ENCODE measurements around the gene ULBP3.

ULBP3 gene

GRCh38 chr6:150102750-150103270 is 33.9 kb upstream of the ULBP3 start:
- no peak overlapping the region for H3K27ac ChIP-seq
- TF ChIP-seq CTCF (conservative IDR thresholded peaks at IDR 0.05): no peak
- no peak for TF ChIP-seq ZFX (IDR thresholded peaks at IDR 0.05)

GRCh38 chr6:150100745-150101144 is 31.8 kb upstream of the ULBP3 start:
- TF ChIP-seq ZFX (IDR thresholded peaks at IDR 0.05) (no peak), CTCF (conservative IDR thresholded peaks at IDR 0.05) (no peak)
- no peak overlapping the region for H3K27ac ChIP-seq

- no peak overlapping the region for H3K27ac ChIP-seq
- TF ChIP-seq ZFX (IDR thresholded peaks at IDR 0.05) (no peak), CTCF (conservative IDR thresholded peaks at IDR 0.05) (no peak)
Observed at GRCh38 chr6:150099953-150100352, 31.0 kb upstream of the ULBP3 start.

- TF ChIP-seq ZFX (IDR thresholded peaks at IDR 0.05) (no peak), CTCF (conservative IDR thresholded peaks at IDR 0.05) (no peak)
- H3K27ac ChIP-seq: no peak overlapping the region
Observed at GRCh38 chr6:150099546-150099945, 30.6 kb upstream of the ULBP3 start.

GRCh38 chr6:150098155-150098554 is 29.2 kb upstream of the ULBP3 start:
- H3K27ac ChIP-seq: no peak overlapping the region
- TF ChIP-seq CTCF (conservative IDR thresholded peaks at IDR 0.05) (no peak), ZFX (IDR thresholded peaks at IDR 0.05) (no peak)

GRCh38 chr6:150093397-150093796 is 24.5 kb upstream of the ULBP3 start:
- TF ChIP-seq ZFX (IDR thresholded peaks at IDR 0.05) (no peak), CTCF (conservative IDR thresholded peaks at IDR 0.05) (no peak)
- H3K27ac ChIP-seq: no peak overlapping the region

GRCh38 chr6:150091476-150091875 is 22.6 kb upstream of the ULBP3 start:
- TF ChIP-seq ZFX (IDR thresholded peaks at IDR 0.05) (no peak), CTCF (conservative IDR thresholded peaks at IDR 0.05) (no peak)
- no peak overlapping the region for H3K27ac ChIP-seq
